CD4-positive, alpha-beta T cell treated with Interleukin-15 for 4 hours (primary cell): ENCODE results near the gene STIM2.
"Not testable (repeated sequence)": the region's sequence is repeated elsewhere in the genome, so short reads cannot be mapped to it uniquely, and the experiment has no call there.

Experiments used
- DNase-seq: peaks from one replicate; pipeline ENCODE4 v3.0.0-alpha.2; 2020; ENCODE audit warnings: low spot score

The STIM2 gene

GRCh38 chr4:26953366-26953765 is 92.7 kb downstream of the STIM2 start:
- DNase-seq, result no peak

GRCh38 chr4:26953770-26954423 is 93.3 kb downstream of the STIM2 start:
- DNase-seq, result no peak

GRCh38 chr4:26955241-26955640 is 94.6 kb downstream of the STIM2 start:
- no peak for DNase-seq

GRCh38 chr4:26958925-26959653 is 98.4 kb downstream of the STIM2 start:
- no peak for DNase-seq

GRCh38 chr4:26959654-26960047 is 99.0 kb downstream of the STIM2 start:
- no peak for DNase-seq

- no peak for DNase-seq
Measured at GRCh38 chr4:26962720-26963119, 102.1 kb downstream of the STIM2 start.

GRCh38 chr4:26964512-26964911 is 103.9 kb downstream of the STIM2 start:
- no peak for DNase-seq

- no peak for DNase-seq
Measured at GRCh38 chr4:26964994-26965393, 104.4 kb downstream of the STIM2 start.

- DNase-seq, result not testable (repeated sequence)
Measured at GRCh38 chr4:26975464-26976181, 115.0 kb downstream of the STIM2 start.

- no peak for DNase-seq
Measured at GRCh38 chr4:26978387-26979053, 117.9 kb downstream of the STIM2 start.

- no peak for DNase-seq
Measured at GRCh38 chr4:26984896-26985295, 124.3 kb downstream of the STIM2 start.

- DNase-seq, result peak; percentile 58
Measured at GRCh38 chr4:26985873-26986272, 125.2 kb downstream of the STIM2 start.

GRCh38 chr4:26987191-26987590 is 126.5 kb downstream of the STIM2 start:
- no peak for DNase-seq

- no peak for DNase-seq
Measured at GRCh38 chr4:26991057-26991456, 130.4 kb downstream of the STIM2 start.

GRCh38 chr4:26992657-26993361 is 132.2 kb downstream of the STIM2 start:
- no peak for DNase-seq

GRCh38 chr4:26993539-26993938 is 132.9 kb downstream of the STIM2 start:
- DNase-seq, result no peak

GRCh38 chr4:26993967-26994366 is 133.3 kb downstream of the STIM2 start:
- no peak for DNase-seq

GRCh38 chr4:26995316-26995715 is 134.7 kb downstream of the STIM2 start:
- no peak for DNase-seq

- no peak for DNase-seq
Measured at GRCh38 chr4:26996745-26997144, 136.1 kb downstream of the STIM2 start.

- DNase-seq, result no peak
Measured at GRCh38 chr4:26999689-27000088, 139.0 kb downstream of the STIM2 start.

GRCh38 chr4:27000122-27000521 is 139.5 kb downstream of the STIM2 start:
- no peak for DNase-seq

- DNase-seq, result peak; percentile 37
Measured at GRCh38 chr4:27000820-27001219, 140.2 kb downstream of the STIM2 start.
